H1 (cell line): ENCODE data around the gene TSPAN2. TPM values are rescaled to one million over a fixed set of nuclear protein-coding genes. Genes with fewer than 3 reads are reported as not detected.

Experiments
- CTCF ChIA-PET: fragments of 300-600 bp; sonication (Branson Sonifier 250); formaldehyde crosslinking; loops from one replicate; lab custom pipeline; 2021; ENCODE audit not compliant: partially characterized antibody; lab: Charles Lee
- POLR2A ChIA-PET: fragments of 300-600 bp; sonication (Branson Sonifier 250); formaldehyde crosslinking; loops from one replicate; lab custom pipeline; 2021; ENCODE audit warnings: inconsistent platforms; ENCODE audit not compliant: partially characterized antibody; lab: Charles Lee
- DNase-seq, 2 experiments: peaks; one replicate each; pipeline versions ENCODE4 v3.0.0 to v3.0.0-alpha.2; 2010 to 2022; ENCODE audit warnings: low spot score in 2 of 2, low read depth in 1 of 2, mixed read lengths in 1 of 2
- FAIRE-seq: peaks from 2 replicates; lab custom pipeline; 2011; peaks lifted over from hg19 to GRCh38; lab: Jason Lieb, UNC
- H2AFZ ChIP-seq: 2 replicates; pipeline ENCODE4 v1.8.1; 2012; ENCODE audit warnings: low read length, inconsistent platforms
- H2AK5ac ChIP-seq: 2 replicates; pipeline ENCODE4 v1.6.1; 2013; ENCODE audit warnings: low read depth, low read length
- H2BK120ac ChIP-seq: replicated peaks from 2 replicates; pipeline ENCODE3; 2013; ENCODE audit warnings: low read depth, low read length, inconsistent platforms
- H2BK12ac ChIP-seq: 2 replicates; pipeline ENCODE4 v1.6.1; 2013; ENCODE audit warnings: low read depth, low read length
- H2BK15ac ChIP-seq: 2 replicates; pipeline ENCODE4 v1.6.1; 2013; ENCODE audit warnings: low read length
- H2BK20ac ChIP-seq: 2 replicates; pipeline ENCODE4 v1.6.1; 2013; ENCODE audit warnings: low read length
- H2BK5ac ChIP-seq: 2 replicates; pipeline ENCODE4 v1.6.1; 2013; ENCODE audit warnings: low read depth, low read length
- H3K14ac ChIP-seq: 2 replicates; pipeline ENCODE4 v1.6.1; 2013; ENCODE audit warnings: inconsistent platforms; ENCODE audit not compliant: insufficient read length
- H3K18ac ChIP-seq: 2 replicates; pipeline ENCODE4 v1.6.1; 2013; ENCODE audit warnings: low read length; ENCODE audit errors: extremely low read depth
- H3K23ac ChIP-seq: 2 replicates; pipeline ENCODE4 v1.6.1; 2013; ENCODE audit warnings: inconsistent platforms; ENCODE audit not compliant: insufficient read length
- H3K23me2 ChIP-seq: 2 replicates; pipeline ENCODE4 v1.6.1; 2013; ENCODE audit warnings: low read depth, low read length
- H3K27ac ChIP-seq: 2 replicates; pipeline ENCODE4 v1.6.1; 2011; ENCODE audit warnings: low read depth, low read length, inconsistent platforms
- H3K27me3 ChIP-seq, 4 experiments: replicated peaks in 1 of 4; 1 replicate in 1 of 4; 2 replicates in 3 of 4; pipeline versions ENCODE4 v1.6.1 to v1.8.1; 2011 to 2013; ENCODE audit warnings: low read length in 3 of 4, mild to moderate bottlenecking in 3 of 4, inconsistent platforms in 2 of 4, mixed read lengths in 2 of 4, moderate library complexity in 1 of 4; ENCODE audit not compliant: control insufficient read depth in 3 of 4, insufficient read depth in 3 of 4; ENCODE audit errors: extremely low read depth in 1 of 4
- H3K36me3 ChIP-seq, 4 experiments: 2 replicates each; pipeline versions ENCODE4 v1.6.1 to v1.8.1; 2011 to 2013; ENCODE audit warnings: mild to moderate bottlenecking in 4 of 4, low read length in 3 of 4, moderate library complexity in 2 of 4, control low read depth in 1 of 4, inconsistent platforms in 1 of 4; ENCODE audit not compliant: insufficient read depth in 4 of 4, control insufficient read depth in 2 of 4
- H3K4ac ChIP-seq: replicated peaks from 2 replicates; pipeline ENCODE3; 2013; ENCODE audit warnings: low read length, low read depth, mixed read lengths, inconsistent platforms; ENCODE audit not compliant: insufficient read length
- H3K4me1 ChIP-seq, 4 experiments: replicated peaks in 1 of 4; 1 replicate in 1 of 4; 2 replicates in 3 of 4; pipeline versions ENCODE4 v1.6.1 to v1.8.1; 2011 to 2013; ENCODE audit warnings: low read length in 3 of 4, inconsistent platforms in 2 of 4, mixed read lengths in 1 of 4; ENCODE audit not compliant: insufficient read depth in 4 of 4, control insufficient read depth in 3 of 4
- H3K4me2 ChIP-seq, 2 experiments: 2 replicates each; pipeline versions ENCODE4 v1.6.1 to v1.8.1; 2011 to 2013; ENCODE audit warnings: low read depth in 2 of 2, low read length in 2 of 2, control low read depth in 1 of 2, inconsistent platforms in 1 of 2, mild to moderate bottlenecking in 1 of 2; ENCODE audit not compliant: insufficient read depth in 1 of 2
- H3K4me3 ChIP-seq, 4 experiments: fragments of 200-600, 300-600 bp in 1 of 4; sonication (generic), shearing (Covaris generic), sonication (Bioruptor Twin) in 1 of 4; 2 replicates each; pipeline versions ENCODE4 v1.5.1 to v1.8.1; 2011 to 2016; ENCODE audit warnings: low read length in 4 of 4, low read depth in 3 of 4, control low read depth in 2 of 4, inconsistent platforms in 2 of 4, mild to moderate bottlenecking in 2 of 4, mixed read lengths in 1 of 4, moderate library complexity in 1 of 4; ENCODE audit not compliant: insufficient read depth in 2 of 4; ENCODE audit errors: extremely low read depth in 1 of 4
- H3K56ac ChIP-seq: replicated peaks from 2 replicates; pipeline ENCODE3; 2013; ENCODE audit warnings: low read depth, mild to moderate bottlenecking, mixed read lengths, low read length, inconsistent platforms; ENCODE audit not compliant: insufficient read length
- H3K79me1 ChIP-seq: 2 replicates; pipeline ENCODE4 v1.6.1; 2013; ENCODE audit warnings: low read depth, low read length, control low read depth
- H3K79me2 ChIP-seq, 2 experiments: 2 replicates each; pipeline versions ENCODE4 v1.6.1 to v1.8.1; 2012 to 2013; ENCODE audit warnings: low read length in 2 of 2, mild to moderate bottlenecking in 2 of 2, inconsistent platforms in 1 of 2; ENCODE audit not compliant: insufficient read depth in 2 of 2, control insufficient read depth in 1 of 2
- H3K9ac ChIP-seq, 4 experiments: replicated peaks in 1 of 4; 1 replicate in 1 of 4; 2 replicates in 3 of 4; pipeline versions ENCODE4 v1.6.1 to v1.8.1; 2011 to 2013; ENCODE audit warnings: low read depth in 3 of 4, low read length in 3 of 4, control low read depth in 2 of 4, mild to moderate bottlenecking in 2 of 4, moderate library complexity in 2 of 4, inconsistent platforms in 1 of 4; ENCODE audit errors: extremely low read depth in 1 of 4
- H3K9me3 ChIP-seq, 2 experiments: 2 replicates each; pipeline versions ENCODE4 v1.6.1 to v1.8.1; 2012 to 2013; ENCODE audit warnings: mild to moderate bottlenecking in 2 of 2, moderate library complexity in 2 of 2, control low read depth in 1 of 2, inconsistent platforms in 1 of 2, low read depth in 1 of 2, low read length in 1 of 2, mixed read lengths in 1 of 2; ENCODE audit not compliant: insufficient read depth in 2 of 2
- H4K20me1 ChIP-seq, 2 experiments: replicated peaks in 1 of 2; 2 replicates each; pipeline versions ENCODE3 to v1.8.1; 2011 to 2013; ENCODE audit warnings: inconsistent platforms in 2 of 2, low read length in 2 of 2, mild to moderate bottlenecking in 1 of 2; ENCODE audit not compliant: insufficient read depth in 2 of 2, control insufficient read depth in 1 of 2
- H4K5ac ChIP-seq: 2 replicates; pipeline ENCODE4 v1.6.1; 2013; ENCODE audit warnings: low read length, low read depth, mixed read lengths, inconsistent platforms; ENCODE audit not compliant: insufficient read length
- H4K8ac ChIP-seq: 2 replicates; pipeline ENCODE4 v1.8.0; 2013; ENCODE audit warnings: mild to moderate bottlenecking, moderate library complexity, low read length, inconsistent platforms; ENCODE audit not compliant: insufficient read depth; ENCODE audit errors: extremely low read depth
- H4K91ac ChIP-seq: replicated peaks from 2 replicates; pipeline ENCODE3; 2013; ENCODE audit warnings: low read length, mixed read lengths, inconsistent platforms; ENCODE audit not compliant: insufficient read length
- WGBS, 2 experiments: shearing (Covaris generic) in 1 of 2; methylation state at CpG; one replicate each; pipeline versions ENCODE4 v1.1.6 to v1.1.7; 2013 to 2015; ENCODE audit warnings: low lambda C conversion rate in 2 of 2, mixed read lengths in 2 of 2, inconsistent platforms in 1 of 2, low coverage in 1 of 2, missing lambda C conversion rate in 1 of 2; ENCODE audit not compliant: insufficient replicate concordance in 2 of 2, insufficient coverage in 1 of 2, insufficient read length in 1 of 2; ENCODE audit errors: extremely low coverage in 1 of 2, missing lambda C conversion rate in 1 of 2; 5-methylcytosine and 5-hydroxymethylcytosine counted together
- polyA plus RNA-seq, 7 experiments: library from polyadenylated mRNA; depleted of rRNA in 3 of 7; stranded (reverse) in 5 of 7; unstranded in 2 of 7; fragments of >200 nt in 5 of 7; fragments of 200-250 nt in 2 of 7; gene quantifications; 1 replicate in 5 of 7; 2 replicates in 1 of 7; 4 replicates in 1 of 7; pipeline versions ENCODE4 v1.2.1 to v1.2.3, GENCODE V29; 2011 to 2013; ENCODE audit warnings: missing spikeins in 2 of 7, mixed read lengths in 2 of 7
- total RNA-seq: library from RNA; stranded (reverse); fragmentation: NEBNext Ultra II Directional; extraction: Animal tissue kit (Norgen Biotek cat#: 25700); gene quantifications from 2 replicates; pipeline ENCODE4 v1.2.1, GENCODE V29; 2021

The TSPAN2 gene
- total and polyA plus RNA-seq, 2 of the 8 experiments (the other 6 are each of a cell fraction or from before 2014, with no cell fraction given): 7.4 to 14.2 TPM

- H3K79me2 ChIP-seq: no peaks in the 10 kb centered on the region
- POLR2A ChIA-PET: no interaction called here
- no peak overlapping the region for H3K56ac ChIP-seq
- no peak overlapping the region for H3K9ac ChIP-seq
- no peaks in the 10 kb centered on the region; the same call in 1 of the 2 replicates for H3K23me2 ChIP-seq
- H3K14ac ChIP-seq: no peak overlapping the region
- no peaks in the 10 kb centered on the region for H3K79me1 ChIP-seq
- no peak overlapping the region for H3K27ac ChIP-seq
- H3K4me2 ChIP-seq: no peak overlapping the region
- no peak overlapping the region for H3K4ac ChIP-seq
- no peaks in the 10 kb centered on the region for H4K20me1 ChIP-seq
- H3K18ac ChIP-seq: no peak overlapping the region
- H4K91ac ChIP-seq: no peak overlapping the region
- 76% methylated on average over 2 of the region's 2 CpGs; no CpG with 5 or more reads in 1 of the 2 experiments for WGBS, 2 experiments
- no peak overlapping the region for H2BK15ac ChIP-seq
- no peak overlapping the region for H2AFZ ChIP-seq
- no peak overlapping the region for H3K23ac ChIP-seq
- H2AK5ac ChIP-seq: no peak overlapping the region
- H2BK5ac ChIP-seq: no peak overlapping the region
- no peaks in the 10 kb centered on the region for H3K36me3 ChIP-seq
- peaks cover 3 to 5% of the 10 kb centered on the region in 2 experiments; a peak in 3 of 4 replicates for H3K9me3 ChIP-seq
- no peak overlapping the region for H2BK12ac ChIP-seq
- H2BK120ac ChIP-seq: no peak overlapping the region
- H4K5ac ChIP-seq: no peak overlapping the region
- H3K4me1 ChIP-seq: no peaks in the 10 kb centered on the region
- H3K27me3 ChIP-seq: no peaks in the 10 kb centered on the region
- CTCF ChIA-PET: interaction anchor here (1.5 to 5.6 kb wide), 3 partner anchors 13 to 343 kb away, joined by 3 to 54 read pairs (median 24); no protein-coding TSS in a partner anchor
- H3K4me3 ChIP-seq: no peak overlapping the region
- FAIRE-seq: no peak
- H4K8ac ChIP-seq: no peak overlapping the region
- no peak for DNase-seq
- no peak overlapping the region for H2BK20ac ChIP-seq
Observed at GRCh38 chr1:115126516-115126915, 37.2 kb upstream of the TSPAN2 start.
